Fibroblast of pulmonary artery (primary cell): Measurements from ENCODE around the gene AGAP1.

Experiments
- DNase-seq: peaks from one replicate; pipeline ENCODE4 v3.0.0-alpha.2; 2010; ENCODE audit warnings: low read depth
- H3K4me3 ChIP-seq: replicated peaks from 2 replicates; pipeline ENCODE4 v1.5.1; 2011; ENCODE audit warnings: low read depth, mild to moderate bottlenecking, control low read depth, low read length, moderate library complexity
- TF ChIP-seq, protein P1 (sequence below): IDR thresholded peaks from 2 replicates; pipeline ENCODE4 v1.5.1; 2011; ENCODE audit warnings: mild to moderate bottlenecking, control low read depth, low read length, inconsistent platforms; ENCODE audit errors: missing control alignments

The AGAP1 gene

GRCh38 chr2:235983016-235983415 lies 489.2 kb downstream of the AGAP1 start:
- TF ChIP-seq, protein P1, sequence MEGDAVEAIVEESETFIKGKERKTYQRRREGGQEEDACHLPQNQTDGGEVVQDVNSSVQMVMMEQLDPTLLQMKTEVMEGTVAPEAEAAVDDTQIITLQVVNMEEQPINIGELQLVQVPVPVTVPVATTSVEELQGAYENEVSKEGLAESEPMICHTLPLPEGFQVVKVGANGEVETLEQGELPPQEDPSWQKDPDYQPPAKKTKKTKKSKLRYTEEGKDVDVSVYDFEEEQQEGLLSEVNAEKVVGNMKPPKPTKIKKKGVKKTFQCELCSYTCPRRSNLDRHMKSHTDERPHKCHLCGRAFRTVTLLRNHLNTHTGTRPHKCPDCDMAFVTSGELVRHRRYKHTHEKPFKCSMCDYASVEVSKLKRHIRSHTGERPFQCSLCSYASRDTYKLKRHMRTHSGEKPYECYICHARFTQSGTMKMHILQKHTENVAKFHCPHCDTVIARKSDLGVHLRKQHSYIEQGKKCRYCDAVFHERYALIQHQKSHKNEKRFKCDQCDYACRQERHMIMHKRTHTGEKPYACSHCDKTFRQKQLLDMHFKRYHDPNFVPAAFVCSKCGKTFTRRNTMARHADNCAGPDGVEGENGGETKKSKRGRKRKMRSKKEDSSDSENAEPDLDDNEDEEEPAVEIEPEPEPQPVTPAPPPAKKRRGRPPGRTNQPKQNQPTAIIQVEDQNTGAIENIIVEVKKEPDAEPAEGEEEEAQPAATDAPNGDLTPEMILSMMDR = no peak
- no peak for DNase-seq
- no peak overlapping the region for H3K4me3 ChIP-seq

GRCh38 chr2:235984552-235984951 lies 490.7 kb downstream of the AGAP1 start:
- DNase-seq = no peak
- no peak overlapping the region for H3K4me3 ChIP-seq
- TF ChIP-seq, protein P1 = no peak

DNA sequence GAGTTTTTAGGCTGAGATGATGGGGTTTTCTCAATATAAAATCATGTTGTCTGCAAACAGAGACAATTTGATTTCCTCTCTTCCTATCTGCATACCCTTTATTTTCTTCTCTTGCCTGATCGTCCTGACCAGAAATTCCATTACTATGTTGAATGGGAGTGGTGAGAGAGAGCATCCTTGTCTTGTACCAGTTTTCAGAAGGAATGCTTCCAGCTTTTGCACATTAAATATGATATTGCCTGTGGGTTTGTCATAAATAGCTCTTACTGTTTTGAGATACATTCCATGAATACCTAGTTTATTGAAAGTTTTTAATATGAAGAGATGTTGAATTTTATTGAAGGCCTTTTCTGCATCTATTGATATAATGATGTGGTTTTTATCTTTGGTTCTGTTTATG lies 492.5 kb downstream of the AGAP1 start:
- H3K4me3 ChIP-seq = no peak overlapping the region
- DNase-seq = no peak
- TF ChIP-seq, protein P1 = no peak

DNA sequence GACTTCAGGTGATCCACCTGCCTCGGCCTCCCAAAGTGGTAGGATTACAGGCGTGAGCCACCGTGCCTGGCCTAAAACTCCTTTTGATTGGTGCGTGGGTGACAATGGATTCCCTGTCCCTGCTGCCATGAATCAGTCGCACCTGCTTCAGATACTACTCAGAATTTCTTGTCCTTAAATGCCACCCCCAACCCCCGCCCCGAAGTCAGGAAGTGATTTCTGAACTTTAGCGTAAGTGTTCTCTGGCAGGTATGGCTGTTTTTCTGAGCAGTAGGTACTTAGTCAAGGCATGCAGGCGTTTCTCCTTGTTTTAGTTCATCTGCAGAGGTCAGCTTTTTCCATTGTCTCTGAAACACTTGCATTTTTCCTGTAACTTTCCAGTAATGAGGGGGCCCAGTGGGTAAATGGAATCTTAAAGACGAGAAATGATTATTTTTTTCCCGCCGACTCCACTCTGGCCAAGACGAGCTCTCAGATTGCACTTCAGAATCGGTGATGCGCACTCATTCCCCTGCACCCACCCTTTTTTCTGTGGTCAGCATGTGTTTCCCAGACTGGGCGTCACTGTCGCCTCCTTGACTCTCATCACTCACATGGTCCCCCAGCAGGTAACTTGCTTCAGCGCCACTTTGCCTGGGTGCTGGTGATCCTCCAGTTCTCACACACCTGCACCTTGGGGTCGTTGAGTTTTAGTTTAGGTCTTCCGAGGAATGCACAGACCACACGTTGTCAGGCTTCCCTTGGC lies 494.6 kb downstream of the AGAP1 start:
- TF ChIP-seq, protein P1 = no peak
- H3K4me3 ChIP-seq = no peak overlapping the region
- no peak for DNase-seq

GRCh38 chr2:235989591-235989990 lies 495.7 kb downstream of the AGAP1 start:
- H3K4me3 ChIP-seq = no peak overlapping the region
- TF ChIP-seq, protein P1 = no peak
- DNase-seq = no peak

DNA sequence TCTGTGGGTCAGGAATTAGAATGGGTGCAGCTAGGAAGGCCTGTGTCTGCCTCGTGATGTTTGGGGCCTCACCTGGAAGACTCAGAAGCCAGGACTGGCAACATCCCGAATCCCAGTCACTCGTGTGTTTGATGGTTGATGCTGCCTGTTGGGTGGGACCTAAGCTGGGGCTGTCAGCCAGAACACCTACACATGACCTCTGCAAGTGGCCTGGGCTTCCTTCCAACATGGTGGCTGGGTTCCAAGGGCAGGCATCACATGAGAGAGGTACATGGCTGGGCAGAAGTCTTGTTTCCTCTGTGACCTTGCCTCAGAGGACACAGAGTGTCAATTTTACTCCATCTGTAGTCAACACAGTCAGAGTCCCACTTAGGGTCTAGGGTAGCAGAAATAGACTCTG lies 496.5 kb downstream of the AGAP1 start:
- TF ChIP-seq, protein P1 = no peak
- DNase-seq = no peak
- no peak overlapping the region for H3K4me3 ChIP-seq

DNA sequence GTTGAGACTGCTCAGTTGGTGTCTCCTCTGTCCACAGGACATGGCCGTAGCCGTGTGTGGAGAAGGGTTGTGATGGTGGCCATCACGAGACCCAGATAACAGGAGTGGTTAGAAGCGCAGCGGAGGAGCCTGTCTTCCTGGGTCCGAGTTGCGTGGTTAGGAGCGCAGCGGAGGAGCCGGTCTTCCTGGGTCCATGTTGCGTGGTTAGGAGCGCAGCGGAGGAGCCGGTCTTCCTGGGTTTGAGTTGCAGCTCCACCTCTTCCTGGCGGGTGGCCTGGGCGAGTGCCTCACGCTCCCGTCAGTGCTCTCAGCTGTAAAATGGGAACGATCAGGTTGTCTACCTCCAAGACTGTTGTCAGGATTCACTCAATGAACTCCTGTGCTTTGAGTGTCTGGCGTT lies 498.2 kb downstream of the AGAP1 start:
- DNase-seq = no peak
- no peak overlapping the region for H3K4me3 ChIP-seq
- TF ChIP-seq, protein P1 = no peak
